Smooth muscle cell (in vitro differentiated cells): Measurements from ENCODE around the gene ESD. TPM values are rescaled to one million over a fixed set of nuclear protein-coding genes. Genes with fewer than 3 reads are reported as not detected.

Source experiments
- DNase-seq: peaks from one replicate; lab custom pipeline; 2025; ENCODE audit not compliant: unreplicated experiment; lab: John Stamatoyannopoulos, UW
- H2AFZ ChIP-seq: fragments of 200-600 bp; sonication (generic); 2 replicates; pipeline ENCODE4 v1.6.0; 2016; ENCODE audit warnings: antibody characterized with exemption, low read depth, mild to moderate bottlenecking
- H3F3A ChIP-seq: fragments of 200-600 bp; sonication (generic); 2 replicates; pipeline ENCODE4 v1.6.0; 2017; ENCODE audit warnings: antibody characterized with exemption, low read depth
- H3K27ac ChIP-seq: fragments of 200-600 bp; sonication (generic); 2 replicates; pipeline ENCODE4 v1.5.1; 2016; ENCODE audit warnings: low read depth, mild to moderate bottlenecking
- H3K27me3 ChIP-seq: fragments of 200-600 bp; sonication (generic); 2 replicates; pipeline ENCODE4 v1.6.1; 2016; ENCODE audit warnings: low read depth, mild to moderate bottlenecking
- H3K36me3 ChIP-seq: fragments of 200-600 bp; sonication (generic); 2 replicates; pipeline ENCODE4 v1.5.1; 2016; ENCODE audit warnings: low read depth
- H3K4me1 ChIP-seq: fragments of 200-600 bp; sonication (generic); 2 replicates; pipeline ENCODE4 v1.5.1; 2016; ENCODE audit warnings: low read depth
- H3K4me2 ChIP-seq: fragments of 200-600 bp; sonication (generic); 2 replicates; pipeline ENCODE4 v1.6.0; 2016; ENCODE audit warnings: mild to moderate bottlenecking
- H3K4me3 ChIP-seq: fragments of 200-600 bp; sonication (generic); 2 replicates; pipeline ENCODE4 v1.5.1; 2016; ENCODE audit warnings: mild to moderate bottlenecking
- H3K79me2 ChIP-seq: fragments of 200-600 bp; sonication (generic); 2 replicates; pipeline ENCODE4 v1.6.0; 2016; ENCODE audit warnings: low read depth, mild to moderate bottlenecking
- H3K9ac ChIP-seq: fragments of 200-600 bp; sonication (generic); 2 replicates; pipeline ENCODE4 v1.6.0; 2016; ENCODE audit warnings: low read depth
- H3K9me3 ChIP-seq: fragments of 200-600 bp; sonication (generic); replicated peaks from 2 replicates; pipeline ENCODE4 v1.5.1; 2016; ENCODE audit warnings: low read depth
- H4K20me1 ChIP-seq: fragments of 200-600 bp; sonication (generic); 2 replicates; pipeline ENCODE4 v1.6.0; 2016; ENCODE audit warnings: low read depth
- WGBS: methylation state at CpG from one replicate; pipeline ENCODE4 v1.1.7; 2016; ENCODE audit warnings: low lambda C conversion rate; 5-methylcytosine and 5-hydroxymethylcytosine counted together
- polyA plus RNA-seq: library from polyadenylated mRNA; unstranded; fragments of >200 nt; fragmentation: Nextera tagmentation; extraction: Ambion mirVana; gene quantifications from 2 replicates; pipeline ENCODE4 v1.2.1, GENCODE V29; 2016
- total RNA-seq: library from RNA; depleted of rRNA; stranded (reverse); fragments of >200 nt; gene quantifications from 2 replicates; pipeline ENCODE4 v1.2.3, GENCODE V29; 2014
- TF ChIP-seq, protein P1 (sequence below): fragments of 200-600 bp; sonication (generic); IDR thresholded peaks from 2 replicates; pipeline ENCODE4 v1.5.1; 2017; ENCODE audit warnings: borderline replicate concordance, mild to moderate bottlenecking, antibody characterized with exemption; ENCODE audit not compliant: insufficient read depth, poor library complexity, severe bottlenecking

Gene ESD
- total and polyA plus RNA-seq, 2 experiments from 2014 or later, result 133 to 142 TPM

DNA sequence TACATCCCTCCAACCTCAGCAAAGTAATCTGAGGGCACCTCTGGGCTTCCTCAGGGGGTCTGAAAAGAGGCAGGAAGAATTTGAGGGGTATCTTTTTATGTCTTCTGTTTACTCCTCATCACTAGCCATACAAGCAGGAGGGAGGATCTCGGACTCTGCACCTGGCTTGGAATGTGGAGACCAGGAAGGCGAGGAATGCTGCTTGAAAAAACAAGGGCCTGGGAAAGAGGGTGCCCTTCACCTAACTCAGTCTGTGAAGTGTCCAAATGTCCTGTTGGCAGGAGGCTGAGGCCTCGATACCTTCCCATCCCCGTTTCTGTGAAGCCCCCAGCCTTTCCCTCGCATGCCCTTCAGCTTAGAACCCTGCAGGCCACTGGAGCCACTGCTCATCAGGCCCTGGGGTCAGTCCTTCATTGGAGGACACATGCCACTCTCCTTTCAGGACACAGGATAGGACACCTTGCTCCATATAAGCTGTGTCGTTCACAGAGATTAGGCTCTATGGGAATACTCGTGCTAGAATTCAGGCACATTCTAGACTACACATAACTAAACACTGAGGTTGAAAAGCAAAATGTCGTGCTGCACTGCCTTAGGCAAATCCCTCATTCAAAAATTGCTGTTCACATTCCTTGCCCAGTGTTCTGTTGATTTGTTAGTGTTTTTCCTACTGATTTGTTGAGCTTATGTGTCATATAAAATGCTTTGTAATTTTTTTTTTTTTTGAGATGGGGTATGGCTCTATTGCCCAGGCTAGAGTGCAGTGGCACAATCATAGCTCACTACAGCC lies 49.7 kb downstream of the ESD start:
- no peaks in the 10 kb centered on the region for H3F3A ChIP-seq
- H3K4me2 ChIP-seq, result no peak overlapping the region
- DNase-seq, result no peak
- no peak overlapping the region for H3K9ac ChIP-seq
- no peaks in the 10 kb centered on the region for H3K4me1 ChIP-seq
- no peak overlapping the region for H2AFZ ChIP-seq
- no peak overlapping the region for H3K27ac ChIP-seq
- H3K4me3 ChIP-seq, result no peak overlapping the region
- peaks cover 6% of the 10 kb centered on the region for H3K36me3 ChIP-seq
- WGBS, result 93% methylated on average over 8 of the region's 8 CpGs
- H4K20me1 ChIP-seq, result no peaks in the 10 kb centered on the region
- TF ChIP-seq, protein P1, sequence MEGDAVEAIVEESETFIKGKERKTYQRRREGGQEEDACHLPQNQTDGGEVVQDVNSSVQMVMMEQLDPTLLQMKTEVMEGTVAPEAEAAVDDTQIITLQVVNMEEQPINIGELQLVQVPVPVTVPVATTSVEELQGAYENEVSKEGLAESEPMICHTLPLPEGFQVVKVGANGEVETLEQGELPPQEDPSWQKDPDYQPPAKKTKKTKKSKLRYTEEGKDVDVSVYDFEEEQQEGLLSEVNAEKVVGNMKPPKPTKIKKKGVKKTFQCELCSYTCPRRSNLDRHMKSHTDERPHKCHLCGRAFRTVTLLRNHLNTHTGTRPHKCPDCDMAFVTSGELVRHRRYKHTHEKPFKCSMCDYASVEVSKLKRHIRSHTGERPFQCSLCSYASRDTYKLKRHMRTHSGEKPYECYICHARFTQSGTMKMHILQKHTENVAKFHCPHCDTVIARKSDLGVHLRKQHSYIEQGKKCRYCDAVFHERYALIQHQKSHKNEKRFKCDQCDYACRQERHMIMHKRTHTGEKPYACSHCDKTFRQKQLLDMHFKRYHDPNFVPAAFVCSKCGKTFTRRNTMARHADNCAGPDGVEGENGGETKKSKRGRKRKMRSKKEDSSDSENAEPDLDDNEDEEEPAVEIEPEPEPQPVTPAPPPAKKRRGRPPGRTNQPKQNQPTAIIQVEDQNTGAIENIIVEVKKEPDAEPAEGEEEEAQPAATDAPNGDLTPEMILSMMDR, result no peak
- no peaks in the 10 kb centered on the region for H3K9me3 ChIP-seq
- H3K79me2 ChIP-seq, result no peaks in the 10 kb centered on the region
- H3K27me3 ChIP-seq, result no peaks in the 10 kb centered on the region

DNA sequence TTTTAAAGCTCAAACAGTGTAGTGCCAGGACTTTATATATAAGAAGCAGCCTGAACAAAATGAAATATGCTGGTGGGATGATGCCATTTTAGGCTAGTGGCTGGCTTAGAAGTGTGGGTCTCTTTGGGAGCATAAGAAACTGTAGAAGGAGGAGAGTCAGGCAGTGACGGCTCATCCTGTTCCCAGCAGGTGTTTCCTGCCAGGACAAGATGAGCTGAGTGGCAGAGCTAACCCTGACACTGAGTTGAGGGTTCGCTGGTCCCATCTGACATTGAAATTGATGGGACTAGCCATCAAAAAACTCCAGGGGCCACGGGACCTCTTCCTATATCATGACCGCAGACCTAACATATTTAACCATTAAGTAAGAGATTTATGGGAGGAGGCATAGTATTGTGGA lies 51.3 kb downstream of the ESD start:
- Histone ChIP-seq H3K27me3 (no peaks in the 10 kb centered on the region), H3K36me3 (peaks cover 14% of the 10 kb centered on the region), H3K79me2 (no peaks in the 10 kb centered on the region), H3K9me3 (no peaks in the 10 kb centered on the region), H3K4me1 (no peaks in the 10 kb centered on the region), H2AFZ (no peak overlapping the region), H3K4me2 (no peak overlapping the region), H3F3A (no peaks in the 10 kb centered on the region), H3K27ac (no peak overlapping the region), H3K9ac (no peak overlapping the region), H3K4me3 (no peak overlapping the region), H4K20me1 (no peaks in the 10 kb centered on the region)
- TF ChIP-seq, protein P1, result no peak
- DNase-seq, result no peak
- 99% methylated on average over 4 of the region's 4 CpGs for WGBS

DNA sequence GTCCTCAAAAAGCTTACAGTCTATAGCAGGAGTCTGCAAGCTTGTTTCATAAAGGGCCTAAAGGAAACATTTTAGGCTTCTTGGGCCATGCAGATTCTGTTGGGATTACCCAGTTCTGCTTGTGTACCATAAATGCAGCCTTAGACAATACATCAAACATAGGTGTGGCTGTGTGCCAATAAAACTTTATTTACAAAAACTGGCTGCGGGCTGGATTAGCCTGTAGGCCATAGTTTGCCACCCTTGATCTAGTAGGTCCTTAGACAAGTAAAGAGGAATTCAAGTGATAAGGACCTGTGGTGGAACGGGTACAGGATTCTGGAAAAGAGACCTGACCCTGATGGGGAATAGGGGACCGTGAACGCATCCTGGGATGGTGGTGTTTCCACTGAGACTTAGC lies 51.9 kb downstream of the ESD start:
- WGBS, result 98% methylated on average over 4 of the region's 4 CpGs
- no peak overlapping the region for H3K27ac ChIP-seq
- H3K79me2 ChIP-seq, result no peaks in the 10 kb centered on the region
- H3K27me3 ChIP-seq, result no peaks in the 10 kb centered on the region
- H3K36me3 ChIP-seq, result peaks cover 10% of the 10 kb centered on the region
- no peaks in the 10 kb centered on the region for H4K20me1 ChIP-seq
- no peak overlapping the region for H3K4me2 ChIP-seq
- H2AFZ ChIP-seq, result no peak overlapping the region
- no peak for DNase-seq
- H3F3A ChIP-seq, result no peaks in the 10 kb centered on the region
- H3K9ac ChIP-seq, result no peak overlapping the region
- H3K4me3 ChIP-seq, result no peak overlapping the region
- no peaks in the 10 kb centered on the region for H3K4me1 ChIP-seq
- TF ChIP-seq, protein P1, result no peak
- no peaks in the 10 kb centered on the region for H3K9me3 ChIP-seq

DNA sequence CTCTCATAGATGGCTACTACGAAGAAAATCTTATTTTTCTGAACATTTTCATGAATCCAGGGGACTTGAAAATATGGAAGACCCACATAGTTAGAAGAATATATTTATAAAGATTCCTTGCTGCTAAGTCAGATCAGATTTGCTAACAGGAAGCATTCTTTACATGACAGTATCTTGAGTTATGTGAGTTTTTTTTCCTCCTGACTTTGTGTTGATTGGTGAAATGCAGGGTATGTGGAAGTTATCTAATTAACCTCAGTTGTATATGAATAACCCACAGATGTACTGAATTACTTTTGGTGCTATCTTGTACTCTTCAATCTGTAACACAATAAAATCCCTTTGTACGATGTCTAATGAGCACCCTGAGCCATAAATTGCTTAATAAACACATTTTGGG lies 53.8 kb downstream of the ESD start:
- Histone ChIP-seq H3K27me3 (no peaks in the 10 kb centered on the region), H2AFZ (no peak overlapping the region), H3K4me1 (no peaks in the 10 kb centered on the region), H3K4me3 (no peak overlapping the region), H3K79me2 (no peaks in the 10 kb centered on the region), H3K9me3 (no peaks in the 10 kb centered on the region), H4K20me1 (no peaks in the 10 kb centered on the region), H3K27ac (no peak overlapping the region), H3K36me3 (peaks cover 10% of the 10 kb centered on the region), H3F3A (no peaks in the 10 kb centered on the region), H3K9ac (no peak overlapping the region), H3K4me2 (no peak overlapping the region)
- TF ChIP-seq, protein P1, result no peak
- no peak for DNase-seq
- WGBS, result 93% methylated on average over 2 of the region's 2 CpGs
